ENCODE measurements around the gene ATG9A. TPM values are rescaled to one million over a fixed set of nuclear protein-coding genes. Genes with fewer than 3 reads are reported as not detected.

The ATG9A gene
- total and polyA plus RNA-seq, 2 of the 8 experiments (the other 6 are each of a cell fraction or from before 2014, with no cell fraction given), result 43.6 to 66.8 TPM

DNA sequence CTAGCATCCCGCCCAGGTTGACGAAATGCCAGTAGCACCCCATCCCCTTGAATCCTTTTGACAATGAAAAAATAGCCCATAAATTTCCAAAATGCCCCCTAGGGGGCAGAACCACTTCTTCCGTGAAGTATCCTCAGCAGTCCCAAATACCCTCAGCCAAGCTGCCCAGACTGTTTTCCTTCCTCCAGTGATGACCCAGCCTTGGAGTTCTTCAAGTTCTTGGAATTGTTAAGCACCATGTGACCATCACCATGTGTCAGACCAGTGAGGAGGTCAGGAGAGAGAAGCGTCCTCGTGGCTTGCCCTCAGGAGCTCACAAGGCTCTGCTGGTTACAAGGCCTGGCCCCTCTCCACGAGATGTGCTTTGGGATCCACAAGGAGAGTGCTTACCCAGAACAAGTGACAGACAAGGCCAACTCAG is 58.2 kb downstream of the ATG9A start:
- no peak overlapping the region for H2BK12ac ChIP-seq (ENCODE audit: low read depth, low read length)
- H2BK15ac ChIP-seq (ENCODE audit: low read length), result no peak overlapping the region
- no peaks in the 10 kb centered on the region for H3K27me3 ChIP-seq (replicated peaks in 1 of 4; ENCODE audit: control insufficient read depth in 3 of 4, extremely low read depth in 1 of 4, insufficient read depth in 3 of 4, low read length in 3 of 4)
- H3K4me2 ChIP-seq (ENCODE audit: insufficient read depth in 1 of 2, low read depth in 2 of 2, low read length in 2 of 2), result no peak overlapping the region
- H3K9me3 ChIP-seq (ENCODE audit: insufficient read depth in 2 of 2, low read depth in 1 of 2, low read length in 1 of 2), result no peaks in the 10 kb centered on the region
- 63% methylated on average over 6 of the region's 6 CpGs; no CpG with 5 or more reads in 1 of the 2 experiments for WGBS, 2 experiments (ENCODE audit: extremely low coverage in 1 of 2, insufficient coverage in 1 of 2, insufficient read length in 1 of 2, insufficient replicate concordance in 2 of 2, low coverage in 1 of 2, low lambda C conversion rate in 2 of 2, missing lambda C conversion rate in 1 of 2)
- H3K79me1 ChIP-seq (ENCODE audit: low read depth, low read length), result no peaks in the 10 kb centered on the region
- H3K23me2 ChIP-seq (ENCODE audit: low read depth, low read length), result peaks cover 3% of the 10 kb centered on the region; the same call in 1 of the 2 replicates
- peaks cover 0 to 7% (median 3%) of the 10 kb centered on the region in 4 experiments; a peak in 2 of 8 replicates for H3K36me3 ChIP-seq (ENCODE audit: control insufficient read depth in 2 of 4, insufficient read depth in 4 of 4, low read length in 3 of 4)
- H3K4me1 ChIP-seq (replicated peaks in 1 of 4; ENCODE audit: control insufficient read depth in 3 of 4, insufficient read depth in 4 of 4, low read length in 3 of 4), result peaks cover 0 to 7% (median 2%) of the 10 kb centered on the region in 4 experiments; a peak in 2 of 7 replicates
- no peak overlapping the region for H3K18ac ChIP-seq (ENCODE audit: extremely low read depth, low read length)
- no peak overlapping the region for H3K4ac ChIP-seq (replicated peaks; ENCODE audit: insufficient read length, low read depth, low read length)
- H2AFZ ChIP-seq (ENCODE audit: low read length), result no peak overlapping the region
- peak in 1 of 2 experiments; percentile 58 for DNase-seq (ENCODE audit: low read depth in 1 of 2, low spot score in 2 of 2)
- TF ChIP-seq, protein P1, sequence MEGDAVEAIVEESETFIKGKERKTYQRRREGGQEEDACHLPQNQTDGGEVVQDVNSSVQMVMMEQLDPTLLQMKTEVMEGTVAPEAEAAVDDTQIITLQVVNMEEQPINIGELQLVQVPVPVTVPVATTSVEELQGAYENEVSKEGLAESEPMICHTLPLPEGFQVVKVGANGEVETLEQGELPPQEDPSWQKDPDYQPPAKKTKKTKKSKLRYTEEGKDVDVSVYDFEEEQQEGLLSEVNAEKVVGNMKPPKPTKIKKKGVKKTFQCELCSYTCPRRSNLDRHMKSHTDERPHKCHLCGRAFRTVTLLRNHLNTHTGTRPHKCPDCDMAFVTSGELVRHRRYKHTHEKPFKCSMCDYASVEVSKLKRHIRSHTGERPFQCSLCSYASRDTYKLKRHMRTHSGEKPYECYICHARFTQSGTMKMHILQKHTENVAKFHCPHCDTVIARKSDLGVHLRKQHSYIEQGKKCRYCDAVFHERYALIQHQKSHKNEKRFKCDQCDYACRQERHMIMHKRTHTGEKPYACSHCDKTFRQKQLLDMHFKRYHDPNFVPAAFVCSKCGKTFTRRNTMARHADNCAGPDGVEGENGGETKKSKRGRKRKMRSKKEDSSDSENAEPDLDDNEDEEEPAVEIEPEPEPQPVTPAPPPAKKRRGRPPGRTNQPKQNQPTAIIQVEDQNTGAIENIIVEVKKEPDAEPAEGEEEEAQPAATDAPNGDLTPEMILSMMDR (IDR thresholded peaks at IDR 0.05; ENCODE audit: control extremely low read depth in 1 of 3, insufficient read depth in 1 of 3, low read depth in 1 of 3, low read length in 3 of 3), result peak; percentile 19 to 62 (median 58)
- TF ChIP-seq, protein P2, sequence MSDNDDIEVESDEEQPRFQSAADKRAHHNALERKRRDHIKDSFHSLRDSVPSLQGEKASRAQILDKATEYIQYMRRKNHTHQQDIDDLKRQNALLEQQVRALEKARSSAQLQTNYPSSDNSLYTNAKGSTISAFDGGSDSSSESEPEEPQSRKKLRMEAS (IDR thresholded peaks at IDR 0.05), result 0 out of 2 replicates have a peak, but pooled peaks have one; percentile 31
- TF ChIP-seq CHD1 (IDR thresholded peaks at IDR 0.05; ENCODE audit: low read depth, low read length) (no peak), RAD21 (IDR thresholded peaks at IDR 0.05 in 1 of 2, conservative IDR thresholded peaks at IDR 0.05 in 1 of 2; ENCODE audit: low read depth in 2 of 2, low read length in 2 of 2) (peak; percentile 47 to 57), SIN3A (conservative IDR thresholded peaks at IDR 0.05 in 1 of 2, IDR thresholded peaks at IDR 0.05 in 1 of 2; ENCODE audit: low read depth in 1 of 2, low read length in 2 of 2) (peak in 1 of 2 experiments; percentile 34; a peak in 1 of 4 replicates), KDM1A (IDR thresholded peaks at IDR 0.05; ENCODE audit: borderline replicate concordance, low read length) (no peak)
- TF ChIP-seq, protein P3, sequence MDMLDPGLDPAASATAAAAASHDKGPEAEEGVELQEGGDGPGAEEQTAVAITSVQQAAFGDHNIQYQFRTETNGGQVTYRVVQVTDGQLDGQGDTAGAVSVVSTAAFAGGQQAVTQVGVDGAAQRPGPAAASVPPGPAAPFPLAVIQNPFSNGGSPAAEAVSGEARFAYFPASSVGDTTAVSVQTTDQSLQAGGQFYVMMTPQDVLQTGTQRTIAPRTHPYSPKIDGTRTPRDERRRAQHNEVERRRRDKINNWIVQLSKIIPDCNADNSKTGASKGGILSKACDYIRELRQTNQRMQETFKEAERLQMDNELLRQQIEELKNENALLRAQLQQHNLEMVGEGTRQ (IDR thresholded peaks at IDR 0.05; ENCODE audit: low read length), result peak; percentile 21; the same call in 1 of the 2 replicates
- peak; percentile 65 for FAIRE-seq
- no peak overlapping the region for H3K23ac ChIP-seq (ENCODE audit: insufficient read length)
- H2BK5ac ChIP-seq (ENCODE audit: low read depth, low read length), result no peak overlapping the region
- no peak overlapping the region for H2AK5ac ChIP-seq (ENCODE audit: low read depth, low read length)
- no peak overlapping the region for H4K8ac ChIP-seq (ENCODE audit: extremely low read depth, insufficient read depth, low read length)
- H4K5ac ChIP-seq (ENCODE audit: insufficient read length, low read depth, low read length), result no peak overlapping the region
- H2BK120ac ChIP-seq (replicated peaks; ENCODE audit: low read depth, low read length), result no peak overlapping the region
- no peak overlapping the region for H3K27ac ChIP-seq (ENCODE audit: low read depth, low read length)
- no peak overlapping the region for H4K91ac ChIP-seq (replicated peaks; ENCODE audit: insufficient read length, low read length)
- H4K20me1 ChIP-seq (replicated peaks in 1 of 2; ENCODE audit: control insufficient read depth in 1 of 2, insufficient read depth in 2 of 2, low read length in 2 of 2), result peaks cover 0 to 1% of the 10 kb centered on the region in 2 experiments
- H2BK20ac ChIP-seq (ENCODE audit: low read length), result no peak overlapping the region
- H3K14ac ChIP-seq (ENCODE audit: insufficient read length), result no peak overlapping the region
- POLR2A ChIA-PET (ENCODE audit: partially characterized antibody), result interaction anchor here (1.6 to 2.5 kb wide), 3 partner anchors 35 to 48 kb away, joined by 6 to 7 read pairs (median 6); partner anchors contain the start of genes ABCB6 and ZFAND2B
- CTCF ChIA-PET (ENCODE audit: partially characterized antibody), result interaction anchor here (0.6 to 8.3 kb wide), 27 partner anchors 9 to 319 kb away, joined by 3 to 71 read pairs (median 4); partner anchors contain the start of genes ANKZF1, ATG9A, NHEJ1 and ZFAND2B
- no peak overlapping the region for H3K56ac ChIP-seq (replicated peaks; ENCODE audit: insufficient read length, low read depth, low read length)
- H3K79me2 ChIP-seq (ENCODE audit: control insufficient read depth in 1 of 2, insufficient read depth in 2 of 2, low read length in 2 of 2), result no peaks in the 10 kb centered on the region
- H3K9ac ChIP-seq (replicated peaks in 1 of 4; ENCODE audit: extremely low read depth in 1 of 4, low read depth in 3 of 4, low read length in 3 of 4), result no peak overlapping the region
- no peak overlapping the region for H3K4me3 ChIP-seq (ENCODE audit: extremely low read depth in 1 of 4, insufficient read depth in 2 of 4, low read depth in 3 of 4, low read length in 4 of 4)
